HFFc6 (cell line): ENCODE measurements around the gene PGGT1B. TPM values are rescaled to one million over a fixed set of nuclear protein-coding genes. Genes with fewer than 3 reads are reported as not detected.

ENCODE experiments used
- DNase-seq: peaks from one replicate; pipeline ENCODE4 v3.0.0-alpha.2; 2018
- H3K27ac Mint-ChIP-seq: 2 replicates; pipeline ENCODE4 v1.8.0; 2020; ENCODE audit warnings: mild to moderate bottlenecking, mixed read lengths
- H3K27me3 Mint-ChIP-seq: 2 replicates; pipeline ENCODE4 v1.8.0; 2021; ENCODE audit warnings: mild to moderate bottlenecking, moderate library complexity, mixed read lengths; ENCODE audit not compliant: insufficient read depth
- H3K36me3 Mint-ChIP-seq: 2 replicates; pipeline ENCODE4 v1.8.0; 2021; ENCODE audit warnings: low read depth, mixed read lengths
- H3K4me1 Mint-ChIP-seq: 2 replicates; pipeline ENCODE4 v1.8.0; 2020; ENCODE audit warnings: low read depth, mixed read lengths
- H3K4me3 Mint-ChIP-seq: 2 replicates; pipeline ENCODE4 v1.8.0; 2020; ENCODE audit warnings: mild to moderate bottlenecking, moderate library complexity, mixed read lengths
- H3K9me3 Mint-ChIP-seq: 2 replicates; pipeline ENCODE4 v1.8.0; 2020; ENCODE audit warnings: mild to moderate bottlenecking, mixed read lengths
- total RNA-seq, 6 experiments: library from RNA; stranded (reverse); fragmentation: NEBNext Ultra II Directional; extraction: Animal tissue kit (Norgen Biotek cat#: 25700); gene quantifications; 2 replicates in 1 of 6; 3 replicates in 5 of 6; pipeline ENCODE4 v1.2.3, GENCODE V29; 2021
- TF ChIP-seq, protein P1 (sequence below): fragments of 200-600 bp; sonication (generic); IDR thresholded peaks from 2 replicates; pipeline ENCODE4 v1.5.0; 2021; ENCODE audit warnings: antibody characterized with exemption, mild to moderate bottlenecking

The PGGT1B gene
- total RNA-seq, 6 experiments from 2014 or later = 28.2 to 40.1 (median 35.0) TPM

DNA sequence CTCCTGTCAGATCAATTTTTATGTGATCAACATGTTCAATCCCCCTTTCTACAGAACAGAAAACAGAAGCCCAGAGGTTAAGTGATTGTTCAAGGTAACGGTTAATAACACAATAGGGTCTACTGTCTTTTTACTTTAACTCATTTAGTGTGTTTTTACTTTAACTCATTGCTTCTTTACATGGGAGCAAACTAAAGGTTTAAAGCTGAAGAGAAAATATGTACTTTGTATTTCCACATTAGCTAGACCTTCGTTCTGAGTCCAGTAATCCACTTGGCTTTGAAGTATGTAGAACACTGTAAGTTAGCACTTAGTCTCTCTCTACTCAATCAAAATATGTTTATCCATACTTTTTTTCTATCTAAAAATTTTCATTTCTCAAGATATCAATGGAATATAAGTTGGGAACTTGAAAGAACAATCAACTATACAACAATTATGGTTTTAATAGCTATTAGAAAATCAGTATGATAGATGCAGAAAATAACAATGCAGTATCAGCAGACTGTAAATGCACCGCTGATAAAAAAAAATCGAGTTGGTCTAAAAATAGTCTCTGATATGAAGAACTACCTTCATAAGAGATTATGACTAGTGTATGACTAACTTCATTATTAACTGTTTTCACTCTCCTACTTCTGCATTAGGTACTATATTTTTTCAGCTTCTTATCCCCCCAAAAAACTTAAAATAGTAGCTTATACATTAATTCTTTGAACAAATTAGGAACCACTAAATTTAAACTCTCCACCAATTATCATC lies 20.6 kb downstream of the PGGT1B start:
- no peak overlapping the region for H3K4me3 Mint-ChIP-seq
- H3K36me3 Mint-ChIP-seq = peaks cover 4% of the 10 kb centered on the region; the same call in 1 of the 2 replicates
- no peaks in the 10 kb centered on the region; the same call in 1 of the 2 replicates for H3K27me3 Mint-ChIP-seq
- peak overlapping the region; percentile 32; the same call in 1 of the 2 replicates for H3K27ac Mint-ChIP-seq
- peaks cover 29% of the 10 kb centered on the region for H3K4me1 Mint-ChIP-seq
- no peaks in the 10 kb centered on the region for H3K9me3 Mint-ChIP-seq
- TF ChIP-seq, protein P1, sequence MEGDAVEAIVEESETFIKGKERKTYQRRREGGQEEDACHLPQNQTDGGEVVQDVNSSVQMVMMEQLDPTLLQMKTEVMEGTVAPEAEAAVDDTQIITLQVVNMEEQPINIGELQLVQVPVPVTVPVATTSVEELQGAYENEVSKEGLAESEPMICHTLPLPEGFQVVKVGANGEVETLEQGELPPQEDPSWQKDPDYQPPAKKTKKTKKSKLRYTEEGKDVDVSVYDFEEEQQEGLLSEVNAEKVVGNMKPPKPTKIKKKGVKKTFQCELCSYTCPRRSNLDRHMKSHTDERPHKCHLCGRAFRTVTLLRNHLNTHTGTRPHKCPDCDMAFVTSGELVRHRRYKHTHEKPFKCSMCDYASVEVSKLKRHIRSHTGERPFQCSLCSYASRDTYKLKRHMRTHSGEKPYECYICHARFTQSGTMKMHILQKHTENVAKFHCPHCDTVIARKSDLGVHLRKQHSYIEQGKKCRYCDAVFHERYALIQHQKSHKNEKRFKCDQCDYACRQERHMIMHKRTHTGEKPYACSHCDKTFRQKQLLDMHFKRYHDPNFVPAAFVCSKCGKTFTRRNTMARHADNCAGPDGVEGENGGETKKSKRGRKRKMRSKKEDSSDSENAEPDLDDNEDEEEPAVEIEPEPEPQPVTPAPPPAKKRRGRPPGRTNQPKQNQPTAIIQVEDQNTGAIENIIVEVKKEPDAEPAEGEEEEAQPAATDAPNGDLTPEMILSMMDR = no peak
- DNase-seq = no peak

DNA sequence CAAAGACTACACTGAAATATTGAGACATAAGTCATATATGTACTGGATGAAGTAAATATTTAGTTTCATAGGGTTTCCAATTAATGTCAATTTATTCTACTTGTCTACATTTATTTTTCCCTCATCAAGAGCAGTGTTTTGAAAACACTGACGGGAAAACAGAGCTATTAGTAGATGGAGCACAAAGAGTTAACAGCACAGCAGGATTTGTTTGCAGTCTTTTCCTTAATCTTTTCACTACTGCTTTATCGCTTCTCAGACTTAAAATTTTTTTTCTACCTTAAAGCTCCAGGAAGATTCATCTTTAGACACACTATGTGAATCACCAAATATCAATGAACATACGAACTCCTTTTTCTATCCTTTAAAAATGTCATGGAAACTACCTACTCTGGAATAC lies 25.6 kb downstream of the PGGT1B start:
- no peak for DNase-seq

DNA sequence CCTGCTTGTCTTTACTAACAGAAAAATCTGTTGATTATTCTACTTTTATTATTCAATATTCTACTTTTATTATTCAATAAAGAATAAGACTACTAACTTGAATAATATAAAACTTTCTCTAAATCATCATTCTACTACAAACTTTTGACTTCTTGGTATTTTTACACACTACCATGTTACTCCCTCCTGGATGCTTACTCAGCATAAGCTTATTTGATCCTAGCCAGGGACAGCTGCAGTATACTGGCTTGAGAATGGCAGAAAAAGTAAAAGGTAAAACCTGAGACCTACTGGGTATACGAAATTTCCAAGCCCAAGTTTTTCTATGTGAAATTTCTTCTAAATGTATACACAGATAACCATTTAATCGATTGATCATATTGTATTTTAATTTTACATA lies 26.1 kb downstream of the PGGT1B start:
- H3K27me3 Mint-ChIP-seq = no peaks in the 10 kb centered on the region
- DNase-seq = no peak
- TF ChIP-seq, protein P1 = no peak
- no peak overlapping the region for H3K4me3 Mint-ChIP-seq
- no peaks in the 10 kb centered on the region for H3K4me1 Mint-ChIP-seq
- H3K9me3 Mint-ChIP-seq = no peaks in the 10 kb centered on the region
- no peak overlapping the region for H3K27ac Mint-ChIP-seq
- peaks cover 6% of the 10 kb centered on the region; the same call in 1 of the 2 replicates for H3K36me3 Mint-ChIP-seq

More for the DNA sequence above, 25.6 kb downstream of the PGGT1B start:
- Mint-ChIP-seq H3K9me3 (no peaks in the 10 kb centered on the region), H3K4me3 (no peak overlapping the region), H3K27me3 (no peaks in the 10 kb centered on the region), H3K4me1 (peaks cover 4% of the 10 kb centered on the region), H3K27ac (no peak overlapping the region), H3K36me3 (peaks cover 6% of the 10 kb centered on the region; the same call in 1 of the 2 replicates)
- TF ChIP-seq, protein P1 = no peak

DNA sequence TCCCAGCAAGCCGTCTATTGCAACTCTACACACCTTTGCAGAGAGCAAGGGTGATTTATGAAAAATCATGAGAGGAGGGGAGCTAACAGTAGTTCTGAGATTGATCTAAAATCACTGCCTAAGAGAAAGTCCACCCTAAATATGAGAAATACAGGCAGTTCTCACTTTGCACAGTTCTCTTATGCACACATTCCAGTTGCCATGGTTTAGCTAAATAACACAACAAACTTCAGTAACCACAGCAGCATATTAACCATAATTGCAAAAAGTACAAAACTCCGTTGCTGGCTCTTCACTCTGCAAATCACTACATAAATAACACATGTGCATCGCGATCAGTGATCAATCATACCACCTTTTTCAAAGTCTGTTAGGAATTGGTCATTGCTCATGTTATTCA lies 31.1 kb downstream of the PGGT1B start:
- TF ChIP-seq, protein P1 = no peak
- H3K27ac Mint-ChIP-seq = no peak overlapping the region
- no peaks in the 10 kb centered on the region for H3K9me3 Mint-ChIP-seq
- H3K27me3 Mint-ChIP-seq = no peaks in the 10 kb centered on the region; the same call in 1 of the 2 replicates
- DNase-seq = no peak
- no peak overlapping the region for H3K4me3 Mint-ChIP-seq
- H3K36me3 Mint-ChIP-seq = peaks cover 4% of the 10 kb centered on the region; the same call in 1 of the 2 replicates
- H3K4me1 Mint-ChIP-seq = no peaks in the 10 kb centered on the region

DNA sequence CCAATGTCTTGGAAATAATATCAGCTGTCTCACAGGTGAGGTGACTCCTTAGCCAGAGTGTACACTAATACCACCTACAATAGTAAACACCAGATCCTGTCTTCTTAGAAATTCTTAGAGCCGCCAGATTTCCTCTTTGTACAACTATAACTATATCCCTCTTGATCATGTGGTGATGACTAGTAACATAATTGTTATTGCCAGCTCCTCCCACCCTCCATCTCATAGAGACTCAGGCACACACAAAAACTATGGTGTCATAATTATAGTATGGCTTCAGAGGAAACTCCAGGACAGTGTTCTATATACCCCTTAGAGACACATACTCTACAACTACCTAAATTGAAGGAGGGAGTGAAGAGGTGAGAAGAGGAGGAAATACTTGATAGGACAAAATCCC lies 33.1 kb downstream of the PGGT1B start:
- TF ChIP-seq, protein P1 = no peak
- H3K4me3 Mint-ChIP-seq = no peak overlapping the region
- no peaks in the 10 kb centered on the region for H3K9me3 Mint-ChIP-seq
- no peak for DNase-seq
- H3K27ac Mint-ChIP-seq = no peak overlapping the region
- H3K4me1 Mint-ChIP-seq = no peaks in the 10 kb centered on the region
- peaks cover 4% of the 10 kb centered on the region; the same call in 1 of the 2 replicates for H3K36me3 Mint-ChIP-seq
- no peaks in the 10 kb centered on the region; the same call in 1 of the 2 replicates for H3K27me3 Mint-ChIP-seq
